Heart left ventricle (tissue), 13 donors: ENCODE data around the gene KDM1A.

ENCODE experiments used
- CTCF ChIP-seq, 12 donors: fragments of 200-600 bp; sonication (generic) in 4 of 12; IDR thresholded peaks; one replicate each; pipeline versions ENCODE4 v1.5.0 to v1.8.0; 2018 to 2022; ENCODE audit warnings: antibody characterized with exemption in 12 of 12, mild to moderate bottlenecking in 5 of 12
- POLR2A ChIP-seq, 2 donors: fragments of 450-650 bp; IDR thresholded peaks; one replicate each; pipeline ENCODE4 v1.6.1; 2017; ENCODE audit warnings: antibody characterized with exemption in 2 of 2, mild to moderate bottlenecking in 2 of 2, moderate library complexity in 2 of 2
- donor health status: ischemic (EF 13 %, LVEDD 7.1; RV severe dilation, severe dysfunction).
- donor health status: DM: no; HTN: yes; CAD: no.
- donor health status: DM: no; HTN: no; CAD: no.
- donor health status: ischemic (EF 25% LVEDD 6.9; RV normal size, moderate dysfunction).
- donor health status: ischemic (EF 25% LVEDD 5.7; RV mildly dilated, moderate dysfunction).
- donor health status: ischemic (EF 35%, LVEDD 5.7; RV mildly dilated, moderate dysfunction).
- donor health status: nonischemic (EF 11% LVEDD 7.7; RV severe dilation, severe dysfunction).
- donor health status: DM: yes; HTN: yes; CAD: no.
- donor health status: PGD.
- donor health status: ischemic (EF 29% LVEDD 5.4; RV normal size, mild dysfunction).
- donor health status: nonischemic (EF 23%, LVEDD 6.1; RV moderate dilation, normal function).

GRCh38 chr1:22976127-22976460, 43.2 kb upstream of the KDM1A start:
- TF ChIP-seq CTCF (IDR thresholded peaks at IDR 0.05) (no peak), POLR2A (IDR thresholded peaks at IDR 0.05) (no peak)
